Gastrocnemius medialis (tissue), 4 donors: ENCODE results near the gene TJP2.

Source experiments
- CTCF ChIP-seq, 5 experiments: fragments of 450-650 bp in 3 of 5; fragments of 200-600 bp in 2 of 5; sonication (generic) in 2 of 5; IDR thresholded peaks in 4 of 5; conservative IDR thresholded peaks in 1 of 5; 1 replicate in 4 of 5; 2 replicates in 1 of 5; pipeline ENCODE4 v1.5.1; 2016 to 2019; ENCODE audit warnings: antibody characterized with exemption in 5 of 5, mild to moderate bottlenecking in 3 of 5, moderate library complexity in 3 of 5
- POLR2A ChIP-seq, 2 donors: fragments of 450-650 bp; IDR thresholded peaks; one replicate each; pipeline ENCODE4 v1.6.1; 2017; ENCODE audit warnings: antibody characterized with exemption in 2 of 2, mild to moderate bottlenecking in 2 of 2, moderate library complexity in 2 of 2

GRCh38 chr9:69181908-69182353, 7.9 kb downstream of the TJP2 start:
- TF ChIP-seq CTCF (IDR thresholded peaks at IDR 0.05 in 4 of 5, conservative IDR thresholded peaks at IDR 0.05 in 1 of 5) (no peak), POLR2A (IDR thresholded peaks at IDR 0.05) (no peak)
